CD8-positive, alpha-beta memory T cell (primary cell): Measurements from ENCODE around the gene DCANP1. TPM values are rescaled to one million over a fixed set of nuclear protein-coding genes. Genes with fewer than 3 reads are reported as not detected.

Source experiments
- CTCF ChIA-PET: fragments of 350-600 bp; sonication (Branson Sonifier 250); formaldehyde crosslinking; loops from one replicate; lab custom pipeline; 2021; ENCODE audit warnings: antibody characterized with exemption; lab: Charles Lee
- POLR2A ChIA-PET: fragments of 350-600 bp; sonication (Branson Sonifier 250); formaldehyde crosslinking; loops from one replicate; lab custom pipeline; 2021; ENCODE audit warnings: antibody characterized with exemption; lab: Charles Lee
- DNase-seq, 5 donors: peaks; one replicate each; pipeline versions ENCODE4 v3.0.0 to v3.0.0-alpha.2; 2020 to 2022; ENCODE audit warnings: mixed read lengths in 1 of 5
- H3K27ac ChIP-seq: one replicate; pipeline ENCODE4 v1.7.0; 2013; ENCODE audit warnings: low read depth, mild to moderate bottlenecking, low read length, moderate library complexity
- H3K27me3 ChIP-seq: 2 replicates; pipeline ENCODE4 v1.7.0; 2013; ENCODE audit warnings: low read length, mild to moderate bottlenecking; ENCODE audit not compliant: insufficient read depth, poor library complexity, severe bottlenecking
- H3K36me3 ChIP-seq: 2 replicates; pipeline ENCODE4 v1.7.0; 2013; ENCODE audit warnings: mild to moderate bottlenecking, low read length, moderate library complexity; ENCODE audit not compliant: insufficient read depth
- H3K4me1 ChIP-seq: 2 replicates; pipeline ENCODE4 v1.7.0; 2013; ENCODE audit warnings: mild to moderate bottlenecking, low read length, moderate library complexity; ENCODE audit not compliant: insufficient read depth
- H3K4me3 ChIP-seq: 2 replicates; pipeline ENCODE4 v1.7.0; 2013; ENCODE audit warnings: mild to moderate bottlenecking, low read length
- H3K9me3 ChIP-seq: 2 replicates; pipeline ENCODE4 v1.7.0; 2013; ENCODE audit warnings: mild to moderate bottlenecking, low read length
- H3K27ac Mint-ChIP-seq, 8 donors: one replicate each; pipeline ENCODE4 v1.8.0; 2020 to 2021; ENCODE audit warnings: mixed read lengths in 8 of 8, mild to moderate bottlenecking in 6 of 8, inconsistent platforms in 3 of 8, moderate library complexity in 3 of 8
- H3K27me3 Mint-ChIP-seq, 2 donors: one replicate each; pipeline ENCODE4 v1.8.0; 2020 to 2021; ENCODE audit warnings: mixed read lengths in 2 of 2, mild to moderate bottlenecking in 1 of 2, moderate library complexity in 1 of 2
- H3K36me3 Mint-ChIP-seq, 3 donors: one replicate each; pipeline ENCODE4 v1.8.0; 2020 to 2021; ENCODE audit warnings: mixed read lengths in 3 of 3, inconsistent platforms in 1 of 3, mild to moderate bottlenecking in 1 of 3
- H3K4me1 Mint-ChIP-seq, 3 donors: one replicate each; pipeline ENCODE4 v1.8.0; 2020 to 2021; ENCODE audit warnings: mixed read lengths in 3 of 3, inconsistent platforms in 1 of 3, mild to moderate bottlenecking in 1 of 3
- H3K4me3 Mint-ChIP-seq, 7 donors: one replicate each; pipeline ENCODE4 v1.8.0; 2020 to 2021; ENCODE audit warnings: mixed read lengths in 7 of 7, mild to moderate bottlenecking in 6 of 7, moderate library complexity in 4 of 7, inconsistent platforms in 2 of 7
- H3K9me3 Mint-ChIP-seq, 5 donors: one replicate each; pipeline ENCODE4 v1.8.0; 2020 to 2022; ENCODE audit warnings: mixed read lengths in 5 of 5, mild to moderate bottlenecking in 3 of 5, moderate library complexity in 2 of 5, inconsistent platforms in 1 of 5
- polyA plus RNA-seq: library from polyadenylated mRNA; unstranded; fragments of 300-500 nt; fragmentation: Illumina TruSeq; gene quantifications from one replicate; pipeline ENCODE4 v1.2.3, GENCODE V29; 2021
- total RNA-seq, 2 experiments: library from RNA; stranded (reverse); gene quantifications; one replicate each; pipeline ENCODE4 v1.2.3, GENCODE V29; 2021

The DCANP1 gene
- total and polyA plus RNA-seq, 3 experiments from 2014 or later, result not detected

GRCh38 chr5:135441350-135441831 lies 5.8 kb downstream of the DCANP1 start:
- Mint-ChIP-seq H3K4me3 (no peak overlapping the region), H3K27ac (peak overlapping the region in 1 of 8 donors; percentile 85), H3K9me3 (no peaks in the 10 kb centered on the region), H3K4me1 (no peaks in the 10 kb centered on the region), H3K27me3 (peaks cover 1 to 7% of the 10 kb centered on the region in 2 donors), H3K36me3 (no peaks in the 10 kb centered on the region)
- Histone ChIP-seq H3K27ac (no peak overlapping the region), H3K4me3 (no peak overlapping the region), H3K4me1 (no peaks in the 10 kb centered on the region), H3K36me3 (no peaks in the 10 kb centered on the region), H3K9me3 (no peaks in the 10 kb centered on the region), H3K27me3 (no peaks in the 10 kb centered on the region)
- no peak for DNase-seq
- ChIA-PET CTCF (interaction anchor here (1.5 kb wide), 1 partner anchor 15 kb away, joined by 4 read pairs; no protein-coding TSS in a partner anchor), POLR2A (no interaction called here)

- no peak overlapping the region for H3K4me3 Mint-ChIP-seq
- no peaks in the 10 kb centered on the region for H3K4me1 Mint-ChIP-seq
- H3K27me3 ChIP-seq, result no peaks in the 10 kb centered on the region
- H3K36me3 Mint-ChIP-seq, result no peaks in the 10 kb centered on the region
- H3K36me3 ChIP-seq, result no peaks in the 10 kb centered on the region
- H3K27ac ChIP-seq, result no peak overlapping the region
- ChIA-PET POLR2A (no interaction called here), CTCF (interaction anchor here (0.5 to 1.5 kb wide), 3 partner anchors 15 to 20 kb away, joined by 3 to 4 read pairs (median 4); no protein-coding TSS in a partner anchor)
- no peak for DNase-seq
- no peaks in the 10 kb centered on the region for H3K9me3 ChIP-seq
- peaks cover 1 to 7% of the 10 kb centered on the region in 2 donors for H3K27me3 Mint-ChIP-seq
- H3K9me3 Mint-ChIP-seq, result no peaks in the 10 kb centered on the region
- H3K4me1 ChIP-seq, result no peaks in the 10 kb centered on the region
- H3K27ac Mint-ChIP-seq, result peak overlapping the region in 1 of 8 donors; percentile 85
- H3K4me3 ChIP-seq, result no peak overlapping the region
These were observed 6.2 kb downstream of the DCANP1 start for GRCh38 chr5:135440916-135441315.

DNA sequence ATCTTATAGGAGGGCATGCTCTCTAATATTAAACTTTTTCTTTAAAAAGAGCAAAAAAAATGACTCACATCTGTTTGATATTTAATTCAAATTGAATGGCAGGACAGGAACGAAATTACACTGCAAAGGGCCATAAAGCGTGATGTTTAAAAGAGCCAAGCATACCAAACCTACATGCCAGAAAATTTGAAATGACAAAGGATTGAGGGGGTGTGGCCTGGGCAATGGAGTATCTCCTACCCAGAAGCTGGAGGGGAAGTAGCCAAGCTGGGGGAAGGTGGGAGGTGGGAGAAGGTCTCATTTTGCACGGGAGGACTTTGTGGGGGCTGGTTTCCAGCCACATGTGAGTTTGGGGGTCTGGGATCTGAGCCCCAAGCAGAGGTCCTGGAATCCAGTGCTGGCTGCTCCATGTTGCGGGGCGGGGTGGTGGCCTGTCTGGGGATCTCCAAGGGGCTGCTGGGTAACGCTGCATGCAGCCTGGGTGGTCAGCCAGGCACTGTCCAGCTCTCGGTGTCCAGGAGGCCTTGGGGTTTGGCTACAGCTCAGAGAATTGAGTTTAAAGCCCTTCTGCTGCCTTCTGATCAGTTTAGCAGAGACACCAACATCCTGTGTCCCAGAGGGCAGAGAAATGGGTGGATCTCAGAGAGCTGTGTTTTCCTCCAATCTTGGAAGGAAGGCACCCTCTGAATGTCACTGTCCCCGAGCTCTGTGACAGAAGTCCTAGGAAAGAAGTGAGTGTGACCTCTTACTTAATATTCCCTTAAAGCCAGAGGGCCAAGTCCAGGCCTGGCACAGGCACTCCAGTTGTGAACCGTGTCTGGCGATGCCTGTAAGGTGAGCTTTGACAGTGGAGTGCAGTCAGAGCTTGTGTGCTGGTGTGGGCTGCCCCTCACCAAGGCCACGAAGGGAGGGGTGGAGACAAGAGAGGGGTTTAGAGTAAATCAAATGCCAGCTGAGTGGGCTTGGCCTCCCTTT lies 7.6 kb downstream of the DCANP1 start:
- Mint-ChIP-seq H3K9me3 (no peaks in the 10 kb centered on the region), H3K4me1 (no peaks in the 10 kb centered on the region), H3K27me3 (peaks cover 4 to 17% of the 10 kb centered on the region in 2 donors), H3K36me3 (no peaks in the 10 kb centered on the region), H3K4me3 (no peak overlapping the region), H3K27ac (no peak overlapping the region)
- no peaks in the 10 kb centered on the region for H3K4me1 ChIP-seq
- H3K27ac ChIP-seq, result no peak overlapping the region
- no peaks in the 10 kb centered on the region for H3K36me3 ChIP-seq
- no peaks in the 10 kb centered on the region for H3K9me3 ChIP-seq
- CTCF ChIA-PET, result interaction anchor here (1.0 kb wide), 1 partner anchor 13 kb away, joined by 3 read pairs; no protein-coding TSS in a partner anchor
- no peak for DNase-seq
- H3K27me3 ChIP-seq, result no peaks in the 10 kb centered on the region
- POLR2A ChIA-PET, result no interaction called here
- no peak overlapping the region for H3K4me3 ChIP-seq

GRCh38 chr5:135438636-135439221 lies 8.4 kb downstream of the DCANP1 start:
- H3K9me3 ChIP-seq, result no peaks in the 10 kb centered on the region
- no peak for DNase-seq
- H3K4me3 ChIP-seq, result no peak overlapping the region
- H3K36me3 ChIP-seq, result no peaks in the 10 kb centered on the region
- ChIA-PET CTCF (interaction anchor here (1.0 to 1.2 kb wide), 2 partner anchors 13 to 20 kb away, joined by 3 read pairs; no protein-coding TSS in a partner anchor), POLR2A (no interaction called here)
- Mint-ChIP-seq H3K9me3 (no peaks in the 10 kb centered on the region), H3K27me3 (peaks cover 4 to 20% of the 10 kb centered on the region in 2 donors), H3K4me3 (no peak overlapping the region), H3K27ac (no peak overlapping the region), H3K4me1 (no peaks in the 10 kb centered on the region), H3K36me3 (no peaks in the 10 kb centered on the region)
- H3K27ac ChIP-seq, result no peak overlapping the region
- no peaks in the 10 kb centered on the region for H3K4me1 ChIP-seq
- no peaks in the 10 kb centered on the region for H3K27me3 ChIP-seq

DNA sequence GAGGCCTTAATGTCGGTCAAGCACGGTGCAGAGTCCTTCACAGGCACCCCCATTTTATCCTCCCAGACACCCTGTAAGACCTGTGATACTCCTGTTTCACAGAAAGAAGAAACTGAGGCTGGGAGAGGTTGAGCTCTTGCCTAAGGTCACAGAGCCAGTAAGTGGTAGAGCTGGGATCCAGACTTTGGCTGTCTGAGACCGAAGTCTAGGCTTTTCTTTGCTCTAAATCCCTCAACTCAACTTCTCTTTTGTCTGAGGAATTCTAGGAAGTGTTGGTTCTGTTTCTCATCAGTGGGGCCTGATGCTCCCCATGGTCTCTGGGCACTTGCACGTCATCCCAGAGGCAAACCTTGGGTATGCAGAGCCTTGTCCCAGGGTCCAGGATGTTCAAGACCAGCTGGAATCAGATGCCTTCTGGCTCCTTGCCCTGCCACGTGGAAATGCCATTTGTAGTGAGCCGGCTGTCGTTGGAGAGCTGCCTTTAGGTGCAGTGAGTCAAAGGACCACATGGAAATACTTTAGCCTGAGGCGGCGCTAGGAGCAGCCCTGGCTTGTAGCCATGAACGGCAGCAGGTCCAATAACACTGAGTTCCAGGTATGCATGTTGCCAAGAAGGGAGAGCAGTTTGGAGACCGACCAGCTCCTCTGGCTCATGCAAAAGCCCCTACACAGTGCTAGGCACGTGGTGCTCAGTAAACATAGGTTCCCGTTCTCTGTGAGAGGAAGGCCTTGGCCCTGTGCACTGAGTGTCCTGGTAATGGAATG lies 9.2 kb downstream of the DCANP1 start:
- no peaks in the 10 kb centered on the region for H3K36me3 ChIP-seq
- H3K9me3 ChIP-seq, result no peaks in the 10 kb centered on the region
- Mint-ChIP-seq H3K36me3 (no peaks in the 10 kb centered on the region), H3K27me3 (peaks cover 4 to 20% of the 10 kb centered on the region in 2 donors), H3K4me1 (no peaks in the 10 kb centered on the region), H3K9me3 (no peaks in the 10 kb centered on the region), H3K4me3 (no peak overlapping the region), H3K27ac (no peak overlapping the region)
- peak overlapping the region; percentile 51 for H3K27ac ChIP-seq
- no peaks in the 10 kb centered on the region for H3K27me3 ChIP-seq
- H3K4me1 ChIP-seq, result no peaks in the 10 kb centered on the region
- POLR2A ChIA-PET, result no interaction called here
- CTCF ChIA-PET, result interaction anchor here (1.2 kb wide), 1 partner anchor 20 kb away, joined by 3 read pairs; no protein-coding TSS in a partner anchor
- no peak for DNase-seq
- no peak overlapping the region for H3K4me3 ChIP-seq

DNA sequence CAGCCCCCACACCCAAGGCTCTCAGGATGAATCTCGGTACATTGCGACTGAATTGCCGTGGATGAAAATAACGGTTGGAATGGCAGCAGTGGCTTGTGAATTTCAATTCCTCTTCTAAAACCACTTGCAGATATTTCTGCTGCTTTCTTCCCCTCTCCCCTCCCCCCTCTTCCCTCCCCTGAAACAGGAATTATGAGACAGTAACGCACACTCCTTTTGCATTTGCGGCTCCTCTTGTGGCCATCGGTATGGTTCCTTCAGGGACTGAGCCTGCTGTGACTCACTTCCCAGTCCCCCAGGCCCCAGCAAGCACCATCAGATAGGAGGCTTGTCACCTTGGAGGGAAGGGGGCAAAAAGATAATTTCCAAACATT lies 9.7 kb downstream of the DCANP1 start:
- H3K27me3 Mint-ChIP-seq, result peaks cover 4 to 19% of the 10 kb centered on the region in 2 donors
- H3K36me3 Mint-ChIP-seq, result no peaks in the 10 kb centered on the region
- no peaks in the 10 kb centered on the region for H3K27me3 ChIP-seq
- H3K9me3 ChIP-seq, result no peaks in the 10 kb centered on the region
- H3K27ac Mint-ChIP-seq, result no peak overlapping the region
- no peak for DNase-seq
- no peak overlapping the region for H3K4me3 Mint-ChIP-seq
- no peaks in the 10 kb centered on the region for H3K9me3 Mint-ChIP-seq
- no peak overlapping the region for H3K4me3 ChIP-seq
- H3K4me1 ChIP-seq, result no peaks in the 10 kb centered on the region
- ChIA-PET CTCF (no interaction called here), POLR2A (no interaction called here)
- H3K27ac ChIP-seq, result peak overlapping the region; percentile 51
- no peaks in the 10 kb centered on the region for H3K36me3 ChIP-seq
- H3K4me1 Mint-ChIP-seq, result no peaks in the 10 kb centered on the region

GRCh38 chr5:135436951-135437418 lies 10.2 kb downstream of the DCANP1 start:
- H3K36me3 Mint-ChIP-seq, result no peaks in the 10 kb centered on the region
- DNase-seq, result no peak
- Histone ChIP-seq H3K36me3 (no peaks in the 10 kb centered on the region), H3K4me3 (no peak overlapping the region), H3K4me1 (no peaks in the 10 kb centered on the region), H3K27ac (peak overlapping the region; percentile 51), H3K9me3 (no peaks in the 10 kb centered on the region), H3K27me3 (no peaks in the 10 kb centered on the region)
- no peaks in the 10 kb centered on the region for H3K9me3 Mint-ChIP-seq
- H3K4me1 Mint-ChIP-seq, result no peaks in the 10 kb centered on the region
- H3K27ac Mint-ChIP-seq, result no peak overlapping the region
- ChIA-PET POLR2A (no interaction called here), CTCF (interaction anchor here (1.0 kb wide), 1 partner anchor 21 kb away, joined by 3 read pairs; no protein-coding TSS in a partner anchor)
- no peak overlapping the region for H3K4me3 Mint-ChIP-seq
- H3K27me3 Mint-ChIP-seq, result peaks cover 4 to 19% of the 10 kb centered on the region in 2 donors
